Muscle layer of duodenum (tissue), 2 donors: Measurements from ENCODE around the gene COL19A1.

Experiments
- H3K27ac ChIP-seq: one replicate; pipeline ENCODE4 v1.7.0; 2013; ENCODE audit warnings: mild to moderate bottlenecking, low read length
- H3K27me3 ChIP-seq: one replicate; pipeline ENCODE4 v1.7.0; 2013; ENCODE audit warnings: low read depth, mild to moderate bottlenecking, control low read depth, low read length
- H3K36me3 ChIP-seq, 2 donors: one replicate each; pipeline ENCODE4 v1.7.0; 2013; ENCODE audit warnings: low read length in 2 of 2, control low read depth in 1 of 2, mild to moderate bottlenecking in 1 of 2; ENCODE audit not compliant: insufficient read depth in 2 of 2, control insufficient read depth in 1 of 2
- H3K4me1 ChIP-seq, 2 donors: one replicate each; pipeline ENCODE4 v1.7.0; 2013; ENCODE audit warnings: low read length in 2 of 2, mild to moderate bottlenecking in 2 of 2, control low read depth in 1 of 2, moderate library complexity in 1 of 2; ENCODE audit not compliant: insufficient read depth in 2 of 2, control insufficient read depth in 1 of 2
- H3K4me3 ChIP-seq, 2 donors: one replicate each; pipeline ENCODE4 v1.7.0; 2013; ENCODE audit warnings: low read length in 2 of 2, low read depth in 1 of 2, mild to moderate bottlenecking in 1 of 2
- H3K9me3 ChIP-seq, 2 donors: one replicate each; pipeline ENCODE4 v1.7.0; 2013; ENCODE audit warnings: low read length in 2 of 2, control low read depth in 1 of 2, mild to moderate bottlenecking in 1 of 2; ENCODE audit not compliant: control insufficient read depth in 1 of 2
- donor health status: healthy.

Gene COL19A1

GRCh38 chr6:70131528-70131927 lies 265.2 kb downstream of the COL19A1 start:
- Histone ChIP-seq H3K27ac (no peak overlapping the region), H3K9me3 (no peaks in the 10 kb centered on the region), H3K4me1 (no peaks in the 10 kb centered on the region), H3K36me3 (no peaks in the 10 kb centered on the region), H3K4me3 (no peak overlapping the region), H3K27me3 (no peaks in the 10 kb centered on the region)

- no peaks in the 10 kb centered on the region for H3K36me3 ChIP-seq
- no peaks in the 10 kb centered on the region for H3K27me3 ChIP-seq
- no peaks in the 10 kb centered on the region for H3K9me3 ChIP-seq
- H3K4me3 ChIP-seq, result no peak overlapping the region
- H3K27ac ChIP-seq, result no peak overlapping the region
- H3K4me1 ChIP-seq, result no peaks in the 10 kb centered on the region
Observed at GRCh38 chr6:70133246-70133645, 266.9 kb downstream of the COL19A1 start.

DNA sequence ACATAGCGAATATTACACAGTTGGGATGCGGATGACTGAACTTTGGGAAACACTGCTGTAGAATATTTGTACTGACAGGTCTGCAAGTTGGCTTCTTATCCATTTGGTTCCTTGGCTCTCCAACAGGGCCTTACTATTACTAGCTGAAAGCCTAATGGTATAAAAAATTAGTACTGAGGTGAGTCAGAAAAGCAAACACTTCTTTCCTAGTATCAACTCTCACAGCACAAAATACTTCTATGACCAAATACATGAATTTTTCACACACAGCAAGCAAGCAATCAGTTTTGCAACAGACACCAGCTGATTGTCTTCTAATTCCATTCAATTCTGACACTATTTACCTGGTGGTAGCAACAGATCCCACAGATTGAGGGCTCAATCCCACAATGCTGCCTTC lies 268.2 kb downstream of the COL19A1 start:
- no peaks in the 10 kb centered on the region for H3K9me3 ChIP-seq
- no peaks in the 10 kb centered on the region for H3K36me3 ChIP-seq
- H3K27me3 ChIP-seq, result no peaks in the 10 kb centered on the region
- H3K27ac ChIP-seq, result no peak overlapping the region
- H3K4me1 ChIP-seq, result no peaks in the 10 kb centered on the region
- H3K4me3 ChIP-seq, result no peak overlapping the region

DNA sequence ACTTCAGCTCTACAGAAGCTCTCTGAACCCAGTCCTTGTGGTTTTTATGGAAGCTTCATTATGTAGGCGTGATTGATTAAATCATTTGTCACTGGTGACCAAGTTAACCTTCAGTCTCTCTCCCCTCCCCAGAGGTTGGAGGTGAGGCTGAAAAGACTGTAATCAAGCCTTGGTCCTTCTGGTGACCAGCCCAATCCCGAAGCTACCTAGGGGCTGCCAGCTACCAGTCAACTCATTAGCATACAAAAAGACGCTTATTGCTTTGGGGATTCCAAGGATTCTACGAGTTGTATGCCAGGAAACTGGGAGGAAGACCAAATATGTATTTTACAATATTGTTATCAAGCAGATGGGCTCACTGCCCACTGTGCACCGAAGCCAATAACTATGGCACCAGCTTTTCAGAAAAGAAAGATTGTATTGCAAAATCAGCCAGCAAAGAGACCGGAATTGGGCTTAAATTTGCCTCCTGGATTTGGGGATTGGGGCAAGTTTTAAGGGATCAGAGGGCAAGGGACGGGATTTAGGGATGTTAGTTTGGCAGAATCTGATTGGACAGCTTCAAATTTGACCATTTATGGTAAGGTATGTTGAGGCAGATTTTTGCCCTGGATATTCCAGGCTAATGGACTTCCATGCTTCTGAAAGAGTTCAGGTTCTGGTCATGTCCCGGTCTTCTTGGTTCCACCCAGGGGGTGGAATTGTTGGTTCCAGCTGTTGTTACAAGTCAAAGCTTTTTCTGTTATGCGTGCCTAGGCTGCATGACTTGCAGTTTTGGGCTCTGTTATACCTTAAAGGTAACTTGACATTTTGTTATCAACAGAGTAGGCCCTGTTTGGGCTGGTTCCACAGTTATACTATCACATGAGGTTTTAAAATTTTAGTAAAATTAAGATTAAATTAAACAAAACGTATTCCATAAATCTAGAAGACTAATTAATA lies 269.1 kb downstream of the COL19A1 start:
- H3K27me3 ChIP-seq, result no peaks in the 10 kb centered on the region
- H3K4me3 ChIP-seq, result no peak overlapping the region
- H3K36me3 ChIP-seq, result no peaks in the 10 kb centered on the region
- no peaks in the 10 kb centered on the region for H3K4me1 ChIP-seq
- H3K9me3 ChIP-seq, result no peaks in the 10 kb centered on the region
- H3K27ac ChIP-seq, result no peak overlapping the region

DNA sequence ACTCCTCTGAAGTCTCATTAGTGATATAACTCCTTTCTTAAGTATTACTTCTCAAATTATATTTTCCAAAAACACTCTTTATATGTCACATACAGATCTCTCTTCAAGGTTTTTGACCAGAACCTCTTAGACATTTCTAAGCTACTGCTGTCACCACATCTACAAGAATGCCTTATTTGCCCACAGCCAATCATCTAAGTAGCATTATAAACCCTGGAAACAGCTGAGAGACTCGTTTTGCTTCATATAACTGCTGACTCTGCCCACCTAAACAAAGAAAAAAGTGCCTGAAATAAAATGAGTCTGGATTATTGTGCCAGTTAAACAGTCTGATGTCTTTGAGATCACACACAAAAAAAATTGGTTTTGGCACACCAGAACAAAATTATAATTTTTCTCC lies 270.6 kb downstream of the COL19A1 start:
- Histone ChIP-seq H3K27ac (no peak overlapping the region), H3K27me3 (no peaks in the 10 kb centered on the region), H3K36me3 (no peaks in the 10 kb centered on the region), H3K9me3 (no peaks in the 10 kb centered on the region), H3K4me3 (no peak overlapping the region), H3K4me1 (no peaks in the 10 kb centered on the region)

GRCh38 chr6:70140496-70140895 lies 274.1 kb downstream of the COL19A1 start:
- no peaks in the 10 kb centered on the region for H3K36me3 ChIP-seq
- H3K4me3 ChIP-seq, result no peak overlapping the region
- no peaks in the 10 kb centered on the region for H3K9me3 ChIP-seq
- no peaks in the 10 kb centered on the region for H3K27me3 ChIP-seq
- no peak overlapping the region for H3K27ac ChIP-seq
- H3K4me1 ChIP-seq, result no peaks in the 10 kb centered on the region

- H3K4me1 ChIP-seq, result no peaks in the 10 kb centered on the region
- no peak overlapping the region for H3K27ac ChIP-seq
- no peak overlapping the region for H3K4me3 ChIP-seq
- no peaks in the 10 kb centered on the region for H3K36me3 ChIP-seq
- H3K9me3 ChIP-seq, result no peaks in the 10 kb centered on the region
- no peaks in the 10 kb centered on the region for H3K27me3 ChIP-seq
Observed at GRCh38 chr6:70142034-70142433, 275.7 kb downstream of the COL19A1 start.

GRCh38 chr6:70145178-70145577 lies 278.8 kb downstream of the COL19A1 start:
- Histone ChIP-seq H3K9me3 (no peaks in the 10 kb centered on the region), H3K4me1 (no peaks in the 10 kb centered on the region), H3K36me3 (no peaks in the 10 kb centered on the region), H3K27ac (no peak overlapping the region), H3K4me3 (no peak overlapping the region), H3K27me3 (no peaks in the 10 kb centered on the region)

- no peaks in the 10 kb centered on the region for H3K4me1 ChIP-seq
- H3K9me3 ChIP-seq, result no peaks in the 10 kb centered on the region
- no peaks in the 10 kb centered on the region for H3K27me3 ChIP-seq
- H3K36me3 ChIP-seq, result no peaks in the 10 kb centered on the region
- no peak overlapping the region for H3K4me3 ChIP-seq
- H3K27ac ChIP-seq, result no peak overlapping the region
Observed at GRCh38 chr6:70149209-70149788, 282.9 kb downstream of the COL19A1 start.

DNA sequence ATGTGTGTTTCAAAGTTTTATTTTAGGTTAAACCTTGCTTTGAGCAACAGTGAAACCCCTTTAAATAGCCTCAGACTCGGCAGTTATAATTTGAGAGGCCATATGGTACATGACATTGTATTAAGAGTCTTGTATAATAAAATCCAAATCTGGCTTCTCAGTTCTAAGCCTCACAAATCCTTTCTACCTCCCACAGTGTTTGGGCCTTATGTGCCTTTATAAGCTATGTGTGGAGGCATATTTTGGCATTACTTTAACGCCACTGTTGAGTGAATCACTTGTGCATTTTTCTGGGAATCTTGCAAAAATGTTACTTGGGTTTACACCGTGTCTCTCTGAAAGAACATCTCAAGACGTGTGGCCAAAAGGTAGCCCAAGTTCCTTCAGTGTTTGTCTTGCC lies 284.2 kb downstream of the COL19A1 start:
- H3K27me3 ChIP-seq, result no peaks in the 10 kb centered on the region
- H3K27ac ChIP-seq, result no peak overlapping the region
- H3K4me3 ChIP-seq, result no peak overlapping the region
- no peaks in the 10 kb centered on the region for H3K36me3 ChIP-seq
- H3K9me3 ChIP-seq, result no peaks in the 10 kb centered on the region
- H3K4me1 ChIP-seq, result no peaks in the 10 kb centered on the region

DNA sequence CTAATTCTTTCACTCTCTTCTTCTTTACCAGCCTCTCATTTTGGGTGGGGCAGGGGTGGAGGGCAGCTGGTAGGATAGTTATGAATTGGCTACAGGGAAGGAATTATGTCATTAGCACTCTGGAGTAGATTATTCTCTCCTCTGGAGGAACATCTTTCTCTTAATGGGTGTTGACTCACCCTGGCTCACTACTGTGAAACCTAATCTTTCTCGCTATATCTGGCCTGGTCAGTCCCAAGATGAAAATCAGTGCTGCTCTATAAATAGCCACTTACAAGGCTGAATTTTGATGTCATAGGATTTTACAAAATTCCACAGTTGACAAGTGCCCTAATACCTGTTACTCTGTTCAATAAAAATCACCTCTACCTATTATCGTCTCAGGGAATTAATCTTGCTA lies 285.3 kb downstream of the COL19A1 start:
- no peaks in the 10 kb centered on the region for H3K36me3 ChIP-seq
- H3K27me3 ChIP-seq, result no peaks in the 10 kb centered on the region
- H3K27ac ChIP-seq, result no peak overlapping the region
- no peak overlapping the region for H3K4me3 ChIP-seq
- no peaks in the 10 kb centered on the region for H3K9me3 ChIP-seq
- H3K4me1 ChIP-seq, result no peaks in the 10 kb centered on the region
